Stimulated activated CD4-positive, alpha-beta T cell treated with anti-CD3 and anti-CD28 coated beads, TNF-alpha, amount 100 ng/mL, for 24 hours (primary cell): ENCODE data around the gene AGAP1.

Source experiments
- DNase-seq, 3 experiments: peaks; one replicate each; pipeline ENCODE4 v3.0.0-alpha.2; 2020; ENCODE audit warnings: low read depth in 3 of 3

Gene AGAP1

DNA sequence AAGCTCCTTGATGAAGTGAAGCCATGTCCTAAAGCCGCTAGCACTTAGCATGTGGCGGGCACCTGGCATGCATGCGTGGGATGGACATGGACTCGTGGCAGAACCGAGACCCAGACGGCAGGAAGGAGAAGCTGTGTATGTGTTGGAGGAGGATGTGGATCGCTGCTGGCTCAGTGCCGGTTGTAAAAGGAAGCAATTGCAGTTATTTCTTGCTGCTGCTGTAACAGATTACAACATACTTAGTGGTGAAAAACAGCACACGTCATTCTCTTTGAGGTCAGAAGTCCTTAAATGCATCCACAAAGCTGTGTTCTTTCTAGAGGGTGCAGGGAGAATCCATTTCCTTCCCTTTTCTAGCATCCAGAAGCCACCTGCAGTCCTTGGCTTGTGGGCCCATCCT lies 74.6 kb downstream of the AGAP1 start:
- no peak for DNase-seq

DNA sequence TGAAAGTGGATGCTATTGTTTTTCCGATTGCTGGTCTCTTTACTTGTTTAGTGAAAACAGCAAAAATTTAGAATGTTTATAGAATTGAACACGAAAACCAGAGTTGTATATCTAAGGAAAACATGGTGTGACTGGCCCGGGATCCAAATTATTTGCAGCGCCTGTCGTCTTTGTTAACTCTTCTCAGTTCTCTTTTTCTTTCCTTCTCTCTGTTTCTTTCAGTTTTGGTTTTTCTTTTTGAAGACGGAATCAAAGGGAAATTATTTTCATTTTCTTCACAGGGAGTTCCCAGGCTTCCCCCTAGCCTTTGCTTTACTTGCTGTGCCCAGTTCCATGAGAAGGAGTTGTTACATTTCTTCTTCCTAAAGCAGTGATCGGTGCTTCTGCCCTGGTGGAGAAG lies 76.0 kb downstream of the AGAP1 start:
- no peak for DNase-seq

DNA sequence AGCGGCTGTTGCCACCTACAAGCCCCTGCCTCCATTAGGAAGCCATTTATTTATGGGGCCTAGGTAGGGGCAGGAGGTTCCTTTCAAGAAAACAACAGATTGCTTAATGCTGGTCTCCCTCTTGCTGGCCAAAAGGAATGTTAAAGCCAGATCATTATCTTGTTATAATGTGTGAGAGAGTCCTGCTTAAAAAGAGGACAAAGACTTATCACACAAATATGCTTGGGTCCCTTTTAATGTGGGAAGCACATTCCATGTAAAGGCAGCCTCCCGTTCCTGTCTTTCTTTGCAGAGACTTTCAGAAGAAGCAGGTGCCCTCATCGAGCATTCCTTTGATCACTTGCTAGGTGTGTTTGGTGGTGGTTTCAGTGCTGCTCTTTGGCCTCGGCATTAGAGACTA lies 76.4 kb downstream of the AGAP1 start:
- DNase-seq = no peak

DNA sequence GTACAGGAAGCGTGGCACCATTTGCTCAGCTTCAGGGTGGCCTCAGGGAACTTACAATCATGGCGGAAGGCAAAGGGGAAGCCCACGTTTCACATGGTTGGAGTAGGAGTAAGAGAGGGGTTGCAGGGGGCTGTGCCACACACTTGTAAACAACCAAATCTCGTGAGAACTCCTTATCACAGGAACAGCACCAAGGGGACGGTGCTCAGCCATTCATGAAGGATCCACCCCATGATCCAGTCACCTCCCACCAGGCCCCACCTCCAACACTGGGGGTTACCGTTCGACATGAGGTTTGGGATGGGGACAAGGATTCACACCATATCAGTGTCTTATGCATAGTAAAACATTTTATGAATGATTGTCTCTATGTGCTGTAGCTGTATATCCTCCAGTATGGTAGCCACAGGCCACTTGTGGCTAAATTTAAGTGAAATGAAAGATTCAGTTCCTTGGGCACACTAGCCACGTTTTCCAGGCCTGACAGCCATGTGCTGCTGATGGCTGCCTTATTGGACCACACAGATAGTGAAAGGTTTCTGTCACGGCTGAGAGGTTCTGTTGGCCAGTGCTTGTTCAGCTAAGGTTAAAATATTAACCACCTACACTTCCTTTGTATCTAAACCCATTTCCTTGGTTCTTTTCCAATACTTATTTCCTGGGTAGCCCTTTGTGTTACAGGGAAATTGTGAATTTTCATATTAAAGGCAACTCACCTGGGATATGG lies 77.3 kb downstream of the AGAP1 start:
- DNase-seq = no peak

DNA sequence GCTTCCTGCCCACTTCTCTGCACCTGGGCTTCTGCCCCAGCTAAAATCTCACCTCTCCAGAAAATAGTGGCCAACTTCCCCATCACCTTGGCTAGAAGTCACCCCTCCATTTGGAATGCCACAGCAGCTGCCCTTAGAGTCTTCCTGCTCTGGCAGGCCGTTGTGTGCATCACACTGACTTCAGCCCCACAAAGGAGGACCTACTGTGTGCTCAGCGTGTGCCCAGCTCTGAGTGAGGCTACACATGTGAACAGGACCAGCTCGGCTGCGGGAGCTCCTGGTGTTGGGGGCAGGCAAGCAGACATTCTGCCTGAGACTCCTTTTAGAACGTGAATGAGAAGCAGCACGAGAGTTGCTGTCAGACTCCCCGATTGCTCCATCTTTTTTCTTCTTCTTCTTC lies 78.7 kb downstream of the AGAP1 start:
- no peak for DNase-seq

DNA sequence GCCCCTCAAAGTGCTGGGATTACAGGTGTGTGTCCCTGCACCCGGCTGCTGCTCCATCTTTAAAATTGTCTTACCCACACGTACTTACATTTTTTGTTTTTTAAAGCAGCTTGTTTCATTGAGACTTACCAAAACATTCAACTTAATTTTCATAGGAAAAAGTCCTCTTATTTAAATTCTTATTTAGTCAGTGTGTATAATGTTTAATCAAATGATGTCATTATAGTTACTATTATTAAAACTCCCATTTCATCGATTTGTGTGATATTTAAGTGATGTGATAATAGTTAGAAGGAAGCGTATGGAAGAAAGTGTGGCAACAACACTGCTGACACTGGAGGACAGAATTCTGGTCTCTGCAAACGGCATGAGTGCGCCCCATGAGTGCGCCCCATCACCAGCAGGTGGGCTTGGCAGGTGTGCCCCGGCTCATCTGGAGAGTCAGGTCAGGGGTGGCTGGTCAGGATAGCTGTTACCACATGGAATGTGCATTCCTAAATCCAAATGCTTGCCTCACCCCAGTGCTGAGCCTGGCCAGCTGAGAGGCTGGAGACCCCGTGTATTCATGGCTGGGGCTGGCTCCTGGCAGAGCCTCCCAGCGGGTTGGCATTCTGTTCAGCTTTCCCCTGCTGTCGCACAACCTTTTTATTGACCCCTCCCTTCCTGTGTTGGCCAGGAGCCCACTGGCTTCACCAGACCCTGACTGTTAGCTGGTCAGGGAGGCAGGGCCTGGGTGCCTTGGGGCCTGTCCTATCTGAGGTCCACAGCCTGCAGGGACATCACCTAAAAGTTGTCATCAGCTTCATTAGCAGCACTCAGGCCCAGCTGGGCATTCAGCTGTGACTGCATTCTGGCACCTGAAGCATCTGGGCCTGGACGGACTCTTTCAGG lies 79.7 kb downstream of the AGAP1 start:
- no peak for DNase-seq

DNA sequence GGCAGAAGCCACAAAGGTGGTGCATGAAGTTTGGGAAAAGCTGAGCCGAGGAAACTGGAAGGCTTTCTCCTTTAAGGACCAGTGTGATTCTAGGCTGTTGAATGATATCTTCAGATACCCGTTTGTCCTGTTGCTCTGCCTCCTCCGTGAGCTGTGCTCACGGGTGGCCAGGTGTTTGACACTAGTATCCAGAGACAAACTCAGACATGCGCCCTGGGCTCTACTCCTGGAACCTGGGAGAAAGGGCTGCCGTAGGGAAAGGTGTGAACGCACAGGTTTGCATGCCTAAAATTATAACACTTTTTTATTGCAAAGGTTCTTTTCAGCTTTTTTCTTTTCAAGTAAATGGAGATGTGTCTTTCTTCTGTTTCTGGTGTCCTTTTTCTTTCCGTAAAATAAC lies 81.6 kb downstream of the AGAP1 start:
- no peak for DNase-seq

DNA sequence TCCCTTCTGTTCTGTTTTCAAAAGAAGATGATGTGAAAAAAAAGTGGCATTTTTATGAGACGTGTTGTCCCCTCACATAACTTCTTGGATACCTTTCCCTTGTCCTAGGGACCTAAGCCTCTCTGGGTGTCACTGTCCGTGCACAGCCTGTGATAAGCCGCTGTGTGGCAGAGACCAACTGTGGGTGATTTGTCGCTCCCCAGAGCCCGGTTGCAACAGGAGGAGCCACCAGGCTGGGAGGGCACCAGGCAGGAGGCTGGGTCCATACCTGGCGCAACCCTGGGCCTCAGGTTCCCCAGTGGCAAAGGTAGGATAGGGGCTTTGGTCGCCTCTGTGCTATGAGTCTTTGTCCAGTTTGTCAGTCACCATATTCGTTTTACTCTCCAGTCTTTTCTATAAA lies 82.1 kb downstream of the AGAP1 start:
- DNase-seq = no peak

DNA sequence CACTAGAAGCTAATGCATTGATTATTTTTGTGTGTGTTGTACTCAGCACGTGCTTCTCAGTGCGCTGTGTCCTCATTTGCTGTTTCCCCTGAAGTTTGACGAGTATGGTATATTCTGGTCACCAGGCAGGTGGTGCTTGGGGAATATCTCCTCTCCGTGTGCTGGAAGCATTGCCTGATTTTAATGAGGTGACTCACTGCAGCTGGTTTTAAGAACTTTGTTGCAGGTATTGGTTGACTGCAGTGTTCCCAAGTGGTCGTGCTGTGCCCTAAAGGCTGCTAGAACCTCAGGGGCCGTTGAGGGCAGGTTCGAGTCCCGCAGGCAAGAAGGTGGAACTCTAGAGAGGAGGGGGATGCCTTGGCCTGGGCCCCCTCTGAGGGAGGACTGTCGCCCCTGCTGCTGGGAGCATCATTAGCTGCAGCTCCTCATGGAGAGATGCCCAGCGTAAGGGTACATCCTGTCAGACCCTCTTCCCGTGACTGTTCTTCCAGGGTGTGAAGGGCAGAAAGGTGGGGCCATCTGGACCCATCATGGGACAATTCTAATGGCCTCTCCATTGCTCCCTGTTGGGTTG lies 82.6 kb downstream of the AGAP1 start:
- no peak for DNase-seq

DNA sequence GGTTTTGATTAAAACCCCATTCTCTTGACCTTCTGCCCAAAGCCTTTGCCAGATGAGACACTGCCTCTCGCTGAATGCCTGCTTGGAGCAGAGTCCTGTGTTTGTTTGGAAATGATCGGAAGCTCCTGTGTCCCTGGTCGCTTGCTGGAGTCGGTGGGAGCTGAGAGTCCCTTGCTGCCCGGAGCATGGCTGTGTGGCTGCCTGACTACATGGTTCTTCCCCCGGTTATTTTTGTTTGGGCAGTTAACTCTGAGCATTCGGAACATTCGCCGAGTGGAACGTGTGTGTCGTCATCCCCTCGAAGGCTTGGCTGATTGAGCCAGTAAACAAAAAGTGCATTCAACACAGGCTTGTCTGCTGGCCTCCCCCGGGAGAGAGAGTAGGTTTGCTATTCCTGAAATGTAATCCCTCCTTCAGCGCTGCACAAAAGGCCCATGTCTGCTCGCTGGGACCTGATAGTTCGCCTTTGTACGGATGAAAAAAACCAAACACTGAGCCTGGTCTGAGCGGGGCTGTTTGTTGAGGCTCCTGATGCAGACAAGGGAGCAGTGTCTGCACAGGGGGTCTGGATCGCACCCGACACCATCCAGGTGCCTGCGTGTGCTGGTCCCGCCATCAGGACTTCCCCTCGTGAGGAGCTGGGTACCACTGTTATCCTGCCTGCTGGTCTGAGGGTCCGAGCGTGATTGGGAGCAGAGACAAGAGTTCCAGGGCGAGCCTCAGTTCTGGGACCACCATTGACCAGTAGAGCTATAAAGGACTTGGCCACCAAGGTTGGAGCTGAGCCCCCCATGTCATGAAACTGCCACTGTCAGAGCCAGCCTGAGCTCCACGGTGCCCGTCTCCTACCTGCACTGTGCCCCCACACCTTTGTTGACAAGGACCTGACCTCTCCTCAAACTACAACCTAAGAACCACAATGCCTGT lies 83.8 kb downstream of the AGAP1 start:
- DNase-seq = no peak

DNA sequence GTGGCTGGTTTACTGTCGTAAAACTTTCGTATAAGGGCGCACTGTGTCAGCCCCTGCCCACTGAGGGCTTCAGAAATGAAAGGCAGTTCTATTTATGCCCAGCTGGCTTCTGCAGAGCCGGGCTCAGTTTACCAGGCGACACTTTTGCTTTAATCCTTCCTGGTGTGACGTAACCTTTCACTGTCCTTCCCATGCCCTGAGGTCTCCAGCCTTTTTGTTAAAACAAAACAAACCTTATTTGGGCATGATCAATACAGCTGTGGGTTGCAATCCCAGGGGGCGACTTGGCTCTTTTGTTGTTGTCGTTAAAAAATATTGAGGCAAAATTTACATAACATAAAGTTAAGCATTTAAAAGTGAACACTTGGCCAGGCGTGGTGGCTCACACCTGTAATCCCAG lies 85.3 kb downstream of the AGAP1 start:
- DNase-seq = no peak

DNA sequence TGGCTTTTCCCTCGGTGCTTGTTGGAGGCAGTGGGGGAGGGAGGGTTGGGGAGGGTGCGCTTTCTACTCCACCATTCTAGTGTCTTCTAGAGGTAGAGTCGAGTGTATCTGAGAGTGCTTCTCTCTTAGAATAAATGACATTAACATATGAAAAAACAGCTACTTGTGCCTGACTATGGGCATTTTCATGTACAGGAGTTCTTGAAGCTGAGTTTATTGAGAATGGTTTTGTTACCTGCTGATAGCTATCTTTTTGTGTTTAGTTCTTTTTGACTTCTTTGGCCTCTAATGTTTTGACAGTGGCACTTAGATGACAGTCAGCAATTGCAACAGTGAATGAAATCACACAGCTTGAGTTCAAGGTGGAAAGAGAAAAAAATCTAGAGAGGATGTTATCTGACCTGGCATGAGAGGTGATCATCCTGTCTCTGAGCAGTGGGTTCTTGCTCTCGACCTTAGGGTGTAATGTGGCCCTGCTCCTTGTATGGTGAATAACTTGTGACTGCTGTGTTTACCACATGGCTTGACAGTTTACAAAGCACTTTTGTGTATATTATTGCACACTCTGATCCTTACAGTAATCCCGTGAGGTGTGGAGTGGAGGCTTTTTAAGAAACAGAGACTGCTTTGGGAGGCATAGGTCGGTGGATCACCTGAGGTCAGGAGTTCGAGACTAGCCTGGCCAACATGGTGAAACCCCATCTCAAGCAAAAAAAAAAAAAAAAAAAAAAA lies 86.7 kb downstream of the AGAP1 start:
- DNase-seq = no peak

DNA sequence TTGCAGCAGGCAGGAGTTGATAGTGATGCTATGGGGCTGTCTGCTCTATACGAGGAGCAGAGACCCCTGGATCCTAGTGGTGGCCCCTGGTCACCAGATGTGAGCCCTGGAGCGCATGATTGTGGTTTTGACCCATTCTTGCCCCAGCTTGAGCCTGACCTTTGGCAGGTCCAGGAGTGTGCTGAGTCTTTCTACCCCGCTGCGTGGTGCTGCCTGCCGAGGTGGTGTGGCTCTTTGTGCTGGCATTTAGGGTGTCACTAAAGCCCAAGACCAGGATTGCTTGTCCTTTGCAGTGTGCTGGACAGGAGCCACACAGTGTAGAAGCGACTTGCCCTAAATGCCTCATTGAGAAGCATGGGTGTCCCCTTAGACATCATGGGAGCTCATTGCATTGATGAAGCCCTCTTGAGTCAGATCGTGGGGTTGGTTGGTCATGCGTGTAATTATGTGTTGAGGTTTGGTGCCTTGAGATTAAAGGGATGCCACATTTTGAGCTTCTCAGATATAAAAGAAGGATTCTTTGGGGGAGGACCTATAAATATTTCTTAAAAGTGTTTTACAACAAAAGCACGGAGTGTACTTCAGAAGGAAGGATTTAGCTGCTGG lies 88.3 kb downstream of the AGAP1 start:
- no peak for DNase-seq

DNA sequence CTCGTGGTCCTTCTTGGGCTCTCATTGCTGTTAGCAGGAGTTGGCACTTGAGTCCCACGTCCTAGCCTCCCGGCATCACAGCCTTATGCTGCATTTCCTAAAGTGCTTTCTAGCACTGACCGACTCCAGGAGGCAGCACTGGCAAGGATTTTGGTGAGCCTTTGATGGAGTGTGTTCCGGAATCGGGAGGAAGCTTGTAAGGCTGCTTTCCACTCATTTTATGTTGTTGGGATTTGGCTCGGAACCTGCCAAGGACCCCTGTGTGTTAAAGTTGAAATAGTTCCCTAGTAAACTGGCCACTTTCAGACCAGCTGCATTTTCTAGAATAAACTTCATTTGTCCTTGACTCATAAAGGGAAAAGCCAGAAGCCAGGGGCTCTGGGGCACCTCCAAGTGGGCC lies 88.9 kb downstream of the AGAP1 start:
- DNase-seq = no peak

DNA sequence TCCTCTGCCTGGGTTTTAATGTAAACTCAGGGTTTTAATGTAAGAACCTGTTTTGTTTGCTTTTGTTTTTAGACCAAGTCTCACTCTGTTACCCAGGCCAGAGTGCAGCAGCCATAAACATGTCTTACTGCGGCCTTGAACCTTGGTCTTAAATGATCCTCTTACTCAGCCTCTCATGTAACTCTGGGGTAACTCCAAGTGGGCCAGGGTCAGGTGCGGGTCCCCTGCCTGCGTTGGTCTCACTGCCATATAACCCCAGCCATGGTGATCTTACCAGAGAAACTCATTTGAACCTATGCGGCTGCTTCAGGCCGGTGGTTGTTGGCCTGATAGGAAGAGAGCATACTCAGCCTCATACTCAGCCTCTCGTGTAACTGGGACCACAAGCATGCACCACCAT lies 89.3 kb downstream of the AGAP1 start:
- DNase-seq = no peak

DNA sequence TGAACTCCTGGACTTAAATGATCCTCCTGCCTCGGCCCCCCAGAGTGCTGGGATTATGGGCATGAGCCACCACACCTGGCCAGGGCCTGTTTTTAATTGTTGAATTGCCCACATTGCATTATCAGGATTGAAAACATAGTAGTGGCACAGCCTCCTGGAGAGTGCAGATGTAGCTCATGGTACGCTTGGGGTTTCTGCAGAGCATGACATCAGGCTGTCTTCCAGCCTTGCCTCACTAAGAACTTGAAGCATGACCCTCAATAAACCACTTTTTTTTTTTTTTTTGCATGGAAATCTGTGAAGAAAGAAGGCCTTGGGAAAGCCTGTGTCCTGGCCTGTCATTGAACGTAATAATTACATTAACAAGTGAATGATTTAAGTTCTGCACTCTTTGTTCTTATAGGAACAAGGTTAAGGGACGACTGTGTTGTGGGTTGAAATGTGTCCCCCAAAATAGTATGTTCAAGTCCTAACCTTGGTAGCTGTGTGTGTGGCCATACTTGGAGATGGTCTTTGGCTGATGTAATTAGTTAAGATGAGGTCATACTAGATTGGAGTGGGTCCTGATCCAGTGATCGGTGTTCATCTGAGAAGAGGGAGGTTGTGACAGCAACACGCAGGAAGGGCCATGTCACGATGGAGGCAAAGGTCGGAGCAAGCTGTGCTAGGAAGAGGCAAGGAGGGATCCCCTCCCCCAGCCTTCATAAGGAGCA lies 90.2 kb downstream of the AGAP1 start:
- no peak for DNase-seq

DNA sequence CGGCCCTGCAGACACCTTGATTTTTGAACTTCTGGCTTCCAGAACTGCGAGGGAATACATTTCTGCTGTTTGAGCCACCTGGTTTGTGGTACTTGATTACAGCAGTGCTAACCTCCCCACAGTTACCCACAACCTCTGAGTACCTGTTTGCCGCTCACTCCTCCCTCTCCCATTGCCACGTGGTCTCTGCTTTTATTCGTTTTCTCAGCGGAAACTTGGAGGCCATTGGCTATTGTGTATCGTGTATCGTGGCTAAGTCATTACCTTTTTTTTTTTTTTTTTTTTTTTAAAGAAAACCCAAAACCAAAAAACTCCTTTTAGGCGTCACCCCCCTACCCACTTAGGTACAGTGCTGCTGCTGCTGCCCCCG lies 90.8 kb downstream of the AGAP1 start:
- DNase-seq = no peak

DNA sequence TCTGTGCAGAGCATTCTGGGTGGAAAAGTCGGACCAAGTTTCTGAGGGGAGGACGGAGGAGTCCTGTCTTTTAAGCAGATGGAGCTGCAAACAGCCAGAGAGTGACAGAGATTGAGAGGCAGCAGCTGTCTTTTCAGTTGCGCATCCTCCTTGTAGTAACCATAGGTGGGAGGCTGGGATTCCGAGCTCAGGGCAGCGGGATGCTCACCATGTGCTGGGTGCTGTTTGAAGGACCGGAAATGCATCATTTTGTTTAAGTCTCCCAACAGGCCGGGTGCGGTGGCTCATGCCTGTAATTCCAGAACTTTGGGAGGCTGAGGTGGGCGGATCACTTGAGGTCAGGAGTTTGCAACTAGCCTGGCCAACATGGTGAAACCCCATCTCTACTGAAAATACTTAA lies 93.4 kb downstream of the AGAP1 start:
- no peak for DNase-seq

DNA sequence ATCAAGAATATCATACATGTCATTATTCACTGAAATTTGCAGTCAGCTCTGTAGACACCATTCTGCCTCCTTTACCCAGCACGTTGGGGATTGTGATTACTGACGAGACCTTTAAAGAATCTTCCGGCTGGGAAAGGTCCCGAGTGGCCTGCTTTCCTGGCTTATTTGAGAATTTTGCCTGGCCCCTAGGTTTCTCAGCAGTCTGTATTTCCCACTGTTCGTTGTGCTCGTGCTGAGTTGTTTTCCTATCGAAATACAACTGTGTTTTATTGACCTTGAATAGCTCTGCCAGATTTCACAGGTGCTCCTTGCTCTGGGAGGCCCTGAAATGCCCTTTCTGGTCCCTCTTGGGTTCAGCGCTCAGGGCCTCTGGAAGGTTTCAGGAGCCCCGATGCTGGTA lies 94.9 kb downstream of the AGAP1 start:
- no peak for DNase-seq

DNA sequence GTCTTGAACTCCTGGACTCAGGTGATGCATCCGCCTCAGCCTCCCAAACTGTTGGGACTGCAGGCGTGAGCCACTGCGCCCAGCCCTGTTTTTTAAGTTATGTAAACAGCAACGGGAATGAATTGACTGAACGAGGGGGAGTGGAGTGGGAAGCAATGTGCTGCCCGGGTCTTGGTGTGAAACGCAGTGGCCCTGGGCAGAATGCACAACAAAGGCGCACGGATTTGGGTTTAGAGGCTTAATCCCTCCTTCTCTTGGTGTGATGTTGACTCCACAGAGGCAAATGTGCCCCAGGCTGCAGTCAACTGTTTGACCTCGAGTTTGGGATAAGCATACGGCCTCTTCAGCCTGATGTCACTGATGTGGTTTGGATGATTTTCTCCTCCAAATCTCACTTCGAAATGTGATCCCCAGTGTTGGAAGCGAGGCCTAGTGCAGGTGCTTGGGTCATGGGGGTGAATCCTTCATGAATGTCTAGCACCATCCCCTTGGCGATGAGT lies 97.4 kb downstream of the AGAP1 start:
- DNase-seq = no peak
